GM12872 (cell line): ENCODE results near the gene RUNX2.

ENCODE experiments used
- CTCF ChIP-seq: IDR thresholded peaks from 3 replicates; pipeline ENCODE4 v1.5.1; 2011; ENCODE audit warnings: low read depth, mild to moderate bottlenecking, low read length, moderate library complexity; ENCODE audit not compliant: insufficient read depth

Gene RUNX2

GRCh38 chr6:45376310-45377042, 48.3 kb downstream of the RUNX2 start:
- TF ChIP-seq CTCF, result no peak

- TF ChIP-seq CTCF, result no peak
Observed at GRCh38 chr6:45377043-45377553, 49.0 kb downstream of the RUNX2 start.

- TF ChIP-seq CTCF, result 0 out of 3 replicates have a peak, but pooled peaks have one; percentile 12
Observed at GRCh38 chr6:45377554-45378333, 49.6 kb downstream of the RUNX2 start, which contains the start of gene SUPT3H. SUPT3H (minus strand) TSS chr6:45377934.

- TF ChIP-seq CTCF, result no peak
Observed at GRCh38 chr6:45378334-45378926, 50.3 kb downstream of the RUNX2 start.

- TF ChIP-seq CTCF, result no peak
Observed at GRCh38 chr6:45382391-45382790, 54.3 kb downstream of the RUNX2 start.

- TF ChIP-seq CTCF, result no peak
Observed at GRCh38 chr6:45386501-45386900, 58.4 kb downstream of the RUNX2 start.

GRCh38 chr6:45387236-45387635, 59.1 kb downstream of the RUNX2 start:
- no peak for TF ChIP-seq CTCF
